ENCODE data around the gene ANO1. TPM values are rescaled to one million over a fixed set of nuclear protein-coding genes. Genes with fewer than 3 reads are reported as not detected.

Gene ANO1
- total RNA-seq, 1 donor from 2014 or later: 3.8 TPM

GRCh38 chr11:70100280-70100603, 22.1 kb downstream of the ANO1 start:
- Mint-ChIP-seq H3K9me3 (ENCODE audit: unreplicated experiment) (no peaks in the 10 kb centered on the region), H3K4me1 (ENCODE audit: unreplicated experiment) (no peaks in the 10 kb centered on the region), H3K27ac (ENCODE audit: unreplicated experiment) (no peak overlapping the region), H3K4me3 (ENCODE audit: unreplicated experiment) (no peak overlapping the region), H3K36me3 (ENCODE audit: low read depth, unreplicated experiment) (no peaks in the 10 kb centered on the region), H3K27me3 (ENCODE audit: unreplicated experiment) (no peaks in the 10 kb centered on the region)
- TF ChIP-seq, protein P1, sequence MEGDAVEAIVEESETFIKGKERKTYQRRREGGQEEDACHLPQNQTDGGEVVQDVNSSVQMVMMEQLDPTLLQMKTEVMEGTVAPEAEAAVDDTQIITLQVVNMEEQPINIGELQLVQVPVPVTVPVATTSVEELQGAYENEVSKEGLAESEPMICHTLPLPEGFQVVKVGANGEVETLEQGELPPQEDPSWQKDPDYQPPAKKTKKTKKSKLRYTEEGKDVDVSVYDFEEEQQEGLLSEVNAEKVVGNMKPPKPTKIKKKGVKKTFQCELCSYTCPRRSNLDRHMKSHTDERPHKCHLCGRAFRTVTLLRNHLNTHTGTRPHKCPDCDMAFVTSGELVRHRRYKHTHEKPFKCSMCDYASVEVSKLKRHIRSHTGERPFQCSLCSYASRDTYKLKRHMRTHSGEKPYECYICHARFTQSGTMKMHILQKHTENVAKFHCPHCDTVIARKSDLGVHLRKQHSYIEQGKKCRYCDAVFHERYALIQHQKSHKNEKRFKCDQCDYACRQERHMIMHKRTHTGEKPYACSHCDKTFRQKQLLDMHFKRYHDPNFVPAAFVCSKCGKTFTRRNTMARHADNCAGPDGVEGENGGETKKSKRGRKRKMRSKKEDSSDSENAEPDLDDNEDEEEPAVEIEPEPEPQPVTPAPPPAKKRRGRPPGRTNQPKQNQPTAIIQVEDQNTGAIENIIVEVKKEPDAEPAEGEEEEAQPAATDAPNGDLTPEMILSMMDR (IDR thresholded peaks at IDR 0.05; ENCODE audit: unreplicated experiment): no peak
- DNase-seq (ENCODE audit: low spot score): no peak

GRCh38 chr11:70100791-70101190, 22.7 kb downstream of the ANO1 start:
- no peaks in the 10 kb centered on the region for H3K9me3 Mint-ChIP-seq (ENCODE audit: unreplicated experiment)
- H3K4me1 Mint-ChIP-seq (ENCODE audit: unreplicated experiment): no peaks in the 10 kb centered on the region
- H3K27me3 Mint-ChIP-seq (ENCODE audit: unreplicated experiment): no peaks in the 10 kb centered on the region
- TF ChIP-seq, protein P1 (IDR thresholded peaks at IDR 0.05; ENCODE audit: unreplicated experiment): no peak
- no peaks in the 10 kb centered on the region for H3K36me3 Mint-ChIP-seq (ENCODE audit: low read depth, unreplicated experiment)
- H3K4me3 Mint-ChIP-seq (ENCODE audit: unreplicated experiment): no peak overlapping the region
- no peak for DNase-seq (ENCODE audit: low spot score)
- no peak overlapping the region for H3K27ac Mint-ChIP-seq (ENCODE audit: unreplicated experiment)

DNA sequence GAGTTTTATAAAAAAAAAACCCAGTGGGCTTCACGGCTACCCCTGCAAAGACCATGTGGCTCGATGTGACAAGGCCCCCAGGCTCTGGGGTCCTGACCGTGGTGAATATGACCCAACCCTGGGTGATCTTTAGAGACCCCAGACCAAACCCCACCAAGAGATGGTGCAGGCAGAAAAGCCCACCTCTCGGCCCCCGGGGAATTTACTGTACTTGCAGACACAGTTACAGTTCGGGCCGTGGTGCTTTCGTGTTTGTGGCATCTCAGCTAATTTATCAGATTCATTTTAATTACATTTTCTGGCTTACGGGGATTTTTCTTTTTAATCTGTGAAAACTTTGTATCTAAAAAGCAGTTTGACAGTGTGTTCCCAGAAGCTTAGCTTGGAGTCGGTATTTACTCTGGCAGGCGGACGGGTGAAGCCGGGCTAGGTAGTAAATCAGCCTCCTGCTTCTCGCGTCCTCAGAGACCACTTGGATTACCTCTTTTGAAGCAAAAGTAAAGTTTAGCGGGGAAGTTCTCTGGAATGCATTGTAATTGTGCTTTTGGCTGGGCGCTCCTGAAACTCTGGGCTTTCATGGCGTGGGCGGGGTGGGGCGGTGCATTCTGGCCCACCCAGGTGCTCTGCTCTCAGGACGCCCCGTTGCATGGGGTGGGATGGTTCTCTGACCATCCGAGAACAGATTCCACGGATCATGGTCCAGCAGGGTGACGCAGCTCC, 25.3 kb downstream of the ANO1 start:
- TF ChIP-seq, protein P1 (IDR thresholded peaks at IDR 0.05; ENCODE audit: unreplicated experiment): no peak
- H3K27ac Mint-ChIP-seq (ENCODE audit: unreplicated experiment): no peak overlapping the region
- no peaks in the 10 kb centered on the region for H3K9me3 Mint-ChIP-seq (ENCODE audit: unreplicated experiment)
- H3K4me3 Mint-ChIP-seq (ENCODE audit: unreplicated experiment): no peak overlapping the region
- no peaks in the 10 kb centered on the region for H3K27me3 Mint-ChIP-seq (ENCODE audit: unreplicated experiment)
- DNase-seq (ENCODE audit: low spot score): no peak
- no peaks in the 10 kb centered on the region for H3K4me1 Mint-ChIP-seq (ENCODE audit: unreplicated experiment)
- no peaks in the 10 kb centered on the region for H3K36me3 Mint-ChIP-seq (ENCODE audit: low read depth, unreplicated experiment)

GRCh38 chr11:70104419-70104818, 26.3 kb downstream of the ANO1 start:
- DNase-seq (ENCODE audit: low spot score): no peak
- H3K27me3 Mint-ChIP-seq (ENCODE audit: unreplicated experiment): no peaks in the 10 kb centered on the region
- H3K27ac Mint-ChIP-seq (ENCODE audit: unreplicated experiment): no peak overlapping the region
- no peaks in the 10 kb centered on the region for H3K36me3 Mint-ChIP-seq (ENCODE audit: low read depth, unreplicated experiment)
- TF ChIP-seq, protein P1 (IDR thresholded peaks at IDR 0.05; ENCODE audit: unreplicated experiment): no peak
- no peak overlapping the region for H3K4me3 Mint-ChIP-seq (ENCODE audit: unreplicated experiment)
- no peaks in the 10 kb centered on the region for H3K9me3 Mint-ChIP-seq (ENCODE audit: unreplicated experiment)
- H3K4me1 Mint-ChIP-seq (ENCODE audit: unreplicated experiment): no peaks in the 10 kb centered on the region

- DNase-seq (ENCODE audit: low spot score): no peak
- Mint-ChIP-seq H3K4me3 (ENCODE audit: unreplicated experiment) (no peak overlapping the region), H3K4me1 (ENCODE audit: unreplicated experiment) (no peaks in the 10 kb centered on the region), H3K27me3 (ENCODE audit: unreplicated experiment) (no peaks in the 10 kb centered on the region), H3K27ac (ENCODE audit: unreplicated experiment) (no peak overlapping the region), H3K9me3 (ENCODE audit: unreplicated experiment) (no peaks in the 10 kb centered on the region), H3K36me3 (ENCODE audit: low read depth, unreplicated experiment) (no peaks in the 10 kb centered on the region)
- TF ChIP-seq, protein P1 (IDR thresholded peaks at IDR 0.05; ENCODE audit: unreplicated experiment): no peak
Measured at GRCh38 chr11:70104961-70105360, 26.8 kb downstream of the ANO1 start.

All from endothelial cell (in vitro differentiated cells).